Fibroblast of lung (primary cell): ENCODE data around the gene PPP1R12A. TPM values are rescaled to one million over a fixed set of nuclear protein-coding genes. Genes with fewer than 3 reads are reported as not detected.

Experiments
- DNase-seq, 2 donors: peaks; one replicate each; pipeline versions ENCODE4 v3.0.0 to v3.0.0-alpha.2; 2010; ENCODE audit warnings: low read depth in 2 of 2
- H2AFZ ChIP-seq: 2 replicates; pipeline ENCODE4 v1.5.1; 2012; ENCODE audit warnings: low read length, control low read depth, inconsistent platforms
- H3K27ac ChIP-seq: 2 replicates; pipeline ENCODE4 v1.5.1; 2011; ENCODE audit warnings: low read length, control low read depth; ENCODE audit not compliant: insufficient read depth
- H3K27me3 ChIP-seq: 2 replicates; pipeline ENCODE4 v1.5.1; 2011; ENCODE audit warnings: mild to moderate bottlenecking, low read length; ENCODE audit not compliant: control insufficient read depth, insufficient read depth
- H3K36me3 ChIP-seq: 2 replicates; pipeline ENCODE4 v1.5.1; 2011; ENCODE audit warnings: low read length; ENCODE audit not compliant: control insufficient read depth, insufficient read depth
- H3K4me1 ChIP-seq: 2 replicates; pipeline ENCODE4 v1.5.1; 2011; ENCODE audit warnings: low read length; ENCODE audit not compliant: control insufficient read depth, insufficient read depth; ENCODE audit errors: extremely low read depth
- H3K4me2 ChIP-seq: 2 replicates; pipeline ENCODE4 v1.5.1; 2011; ENCODE audit warnings: low read length, control low read depth; ENCODE audit not compliant: insufficient read depth; ENCODE audit errors: extremely low read depth
- H3K4me3 ChIP-seq, 4 experiments: fragments of 200-600 bp in 1 of 4; sonication (generic) in 1 of 4; replicated peaks in 1 of 4; 2 replicates each; pipeline ENCODE4 v1.5.1; 2011 to 2016; ENCODE audit warnings: low read length in 4 of 4, low read depth in 3 of 4, mild to moderate bottlenecking in 3 of 4, control low read depth in 2 of 4, inconsistent platforms in 1 of 4, mixed read lengths in 1 of 4; ENCODE audit not compliant: insufficient read depth in 1 of 4; ENCODE audit errors: control extremely low read depth in 1 of 4
- H3K79me2 ChIP-seq: 2 replicates; pipeline ENCODE4 v1.5.1; 2012; ENCODE audit warnings: mild to moderate bottlenecking, low read length, inconsistent platforms; ENCODE audit not compliant: control insufficient read depth, insufficient read depth
- H3K9ac ChIP-seq: 2 replicates; pipeline ENCODE4 v1.5.1; 2011; ENCODE audit warnings: mild to moderate bottlenecking, low read length, control low read depth; ENCODE audit not compliant: insufficient read depth
- H3K9me3 ChIP-seq: 2 replicates; pipeline ENCODE4 v1.5.1; 2012; ENCODE audit warnings: low read depth, low read length; ENCODE audit not compliant: control insufficient read depth, insufficient read depth
- H4K20me1 ChIP-seq: 2 replicates; pipeline ENCODE4 v1.5.1; 2011; ENCODE audit warnings: low read length; ENCODE audit not compliant: control insufficient read depth, insufficient read depth; ENCODE audit errors: extremely low read depth
- EZH2 ChIP-seq: IDR thresholded peaks from 2 replicates; pipeline ENCODE4 v1.5.1; 2012; ENCODE audit warnings: low read length, control low read depth, mild to moderate bottlenecking; ENCODE audit errors: missing control alignments
- polyA plus RNA-seq, 2 donors: library from polyadenylated mRNA; depleted of rRNA in 1 of 2; stranded (reverse) in 1 of 2; unstranded in 1 of 2; fragments of >200 nt; gene quantifications; 2 replicates each; pipeline ENCODE4 v1.2.1, GENCODE V29; 2011 to 2012; ENCODE audit warnings: missing spikeins in 1 of 2
- total RNA-seq: library from RNA; depleted of rRNA; stranded (reverse); fragments of >200 nt; gene quantifications from 2 replicates; pipeline ENCODE4 v1.2.1, GENCODE V29; 2014
- TF ChIP-seq, protein P1 (sequence below), 2 donors: IDR thresholded peaks in 1 of 2; conservative IDR thresholded peaks in 1 of 2; 1 replicate in 1 of 2; 2 replicates in 1 of 2; pipeline ENCODE4 v1.5.1; 2011 to 2012; ENCODE audit warnings: low read length in 2 of 2, control low read depth in 1 of 2, inconsistent platforms in 1 of 2, low read depth in 1 of 2, mild to moderate bottlenecking in 1 of 2

Gene PPP1R12A
- total and polyA plus RNA-seq, 2 donors (not counting 1 experiment from before 2014, with no cell fraction given), result 94.9 to 139 TPM

DNA sequence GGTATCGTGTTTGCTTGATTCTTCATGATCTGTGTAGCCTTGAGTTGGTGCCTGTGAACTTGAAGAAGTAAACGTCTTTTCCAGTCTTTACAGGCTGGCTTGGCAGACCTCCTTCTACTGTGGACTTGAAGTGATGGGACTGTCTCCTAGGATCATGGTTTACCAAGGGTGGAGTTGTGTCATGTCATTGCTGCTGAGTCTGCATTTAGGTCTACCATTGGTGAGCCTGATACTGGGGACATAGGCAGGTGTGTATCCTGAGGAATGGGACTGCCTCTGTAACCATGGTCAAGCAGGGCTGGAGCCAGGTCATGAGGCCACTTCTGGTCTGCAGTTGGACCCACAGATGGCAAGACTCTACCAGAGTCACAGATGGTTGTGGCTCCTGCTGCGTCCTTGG lies 20.7 kb upstream of the PPP1R12A start:
- TF ChIP-seq, protein P1, sequence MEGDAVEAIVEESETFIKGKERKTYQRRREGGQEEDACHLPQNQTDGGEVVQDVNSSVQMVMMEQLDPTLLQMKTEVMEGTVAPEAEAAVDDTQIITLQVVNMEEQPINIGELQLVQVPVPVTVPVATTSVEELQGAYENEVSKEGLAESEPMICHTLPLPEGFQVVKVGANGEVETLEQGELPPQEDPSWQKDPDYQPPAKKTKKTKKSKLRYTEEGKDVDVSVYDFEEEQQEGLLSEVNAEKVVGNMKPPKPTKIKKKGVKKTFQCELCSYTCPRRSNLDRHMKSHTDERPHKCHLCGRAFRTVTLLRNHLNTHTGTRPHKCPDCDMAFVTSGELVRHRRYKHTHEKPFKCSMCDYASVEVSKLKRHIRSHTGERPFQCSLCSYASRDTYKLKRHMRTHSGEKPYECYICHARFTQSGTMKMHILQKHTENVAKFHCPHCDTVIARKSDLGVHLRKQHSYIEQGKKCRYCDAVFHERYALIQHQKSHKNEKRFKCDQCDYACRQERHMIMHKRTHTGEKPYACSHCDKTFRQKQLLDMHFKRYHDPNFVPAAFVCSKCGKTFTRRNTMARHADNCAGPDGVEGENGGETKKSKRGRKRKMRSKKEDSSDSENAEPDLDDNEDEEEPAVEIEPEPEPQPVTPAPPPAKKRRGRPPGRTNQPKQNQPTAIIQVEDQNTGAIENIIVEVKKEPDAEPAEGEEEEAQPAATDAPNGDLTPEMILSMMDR (conservative IDR thresholded peaks at IDR 0.05 in 1 of 2, IDR thresholded peaks at IDR 0.05 in 1 of 2; ENCODE audit: low read depth in 1 of 2, low read length in 2 of 2), result no peak
- no peak for TF ChIP-seq EZH2
- Histone ChIP-seq H3K27me3 (no peaks in the 10 kb centered on the region), H3K9me3 (no peaks in the 10 kb centered on the region), H3K4me2 (no peak overlapping the region), H3K36me3 (no peaks in the 10 kb centered on the region), H2AFZ (no peak overlapping the region), H3K79me2 (no peaks in the 10 kb centered on the region), H4K20me1 (no peaks in the 10 kb centered on the region), H3K4me1 (no peaks in the 10 kb centered on the region), H3K27ac (no peak overlapping the region), H3K9ac (no peak overlapping the region), H3K4me3 (no peak overlapping the region)
- DNase-seq, result no peak

GRCh38 chr12:79954037-79954610 lies 19.2 kb upstream of the PPP1R12A start:
- Histone ChIP-seq H3K4me3 (no peak overlapping the region), H3K4me2 (no peak overlapping the region), H3K4me1 (no peaks in the 10 kb centered on the region), H3K36me3 (no peaks in the 10 kb centered on the region), H3K9ac (no peak overlapping the region), H3K27ac (no peak overlapping the region), H3K27me3 (no peaks in the 10 kb centered on the region), H3K9me3 (no peaks in the 10 kb centered on the region), H4K20me1 (no peaks in the 10 kb centered on the region), H2AFZ (no peak overlapping the region), H3K79me2 (no peaks in the 10 kb centered on the region)
- DNase-seq, result peak in 1 of 2 donors; percentile 18
- TF ChIP-seq, protein P1 (conservative IDR thresholded peaks at IDR 0.05 in 1 of 2, IDR thresholded peaks at IDR 0.05 in 1 of 2; ENCODE audit: low read depth in 1 of 2, low read length in 2 of 2), result no peak
- no peak for TF ChIP-seq EZH2

GRCh38 chr12:79949098-79949497 lies 14.2 kb upstream of the PPP1R12A start:
- Histone ChIP-seq H2AFZ (no peak overlapping the region), H3K79me2 (no peaks in the 10 kb centered on the region), H3K9ac (no peak overlapping the region), H3K4me1 (no peaks in the 10 kb centered on the region), H4K20me1 (no peaks in the 10 kb centered on the region), H3K27me3 (no peaks in the 10 kb centered on the region), H3K36me3 (no peaks in the 10 kb centered on the region), H3K27ac (no peak overlapping the region), H3K4me3 (no peak overlapping the region), H3K9me3 (no peaks in the 10 kb centered on the region), H3K4me2 (no peak overlapping the region)
- no peak for DNase-seq
- no peak for TF ChIP-seq EZH2
- TF ChIP-seq, protein P1 (conservative IDR thresholded peaks at IDR 0.05 in 1 of 2, IDR thresholded peaks at IDR 0.05 in 1 of 2; ENCODE audit: low read depth in 1 of 2, low read length in 2 of 2), result no peak
